ENCODE data around the gene ROR1. TPM values are rescaled to one million over a fixed set of nuclear protein-coding genes. Genes with fewer than 3 reads are reported as not detected.

Gene ROR1
- total RNA-seq, 1 donor from 2014 or later = 0.26 TPM

DNA sequence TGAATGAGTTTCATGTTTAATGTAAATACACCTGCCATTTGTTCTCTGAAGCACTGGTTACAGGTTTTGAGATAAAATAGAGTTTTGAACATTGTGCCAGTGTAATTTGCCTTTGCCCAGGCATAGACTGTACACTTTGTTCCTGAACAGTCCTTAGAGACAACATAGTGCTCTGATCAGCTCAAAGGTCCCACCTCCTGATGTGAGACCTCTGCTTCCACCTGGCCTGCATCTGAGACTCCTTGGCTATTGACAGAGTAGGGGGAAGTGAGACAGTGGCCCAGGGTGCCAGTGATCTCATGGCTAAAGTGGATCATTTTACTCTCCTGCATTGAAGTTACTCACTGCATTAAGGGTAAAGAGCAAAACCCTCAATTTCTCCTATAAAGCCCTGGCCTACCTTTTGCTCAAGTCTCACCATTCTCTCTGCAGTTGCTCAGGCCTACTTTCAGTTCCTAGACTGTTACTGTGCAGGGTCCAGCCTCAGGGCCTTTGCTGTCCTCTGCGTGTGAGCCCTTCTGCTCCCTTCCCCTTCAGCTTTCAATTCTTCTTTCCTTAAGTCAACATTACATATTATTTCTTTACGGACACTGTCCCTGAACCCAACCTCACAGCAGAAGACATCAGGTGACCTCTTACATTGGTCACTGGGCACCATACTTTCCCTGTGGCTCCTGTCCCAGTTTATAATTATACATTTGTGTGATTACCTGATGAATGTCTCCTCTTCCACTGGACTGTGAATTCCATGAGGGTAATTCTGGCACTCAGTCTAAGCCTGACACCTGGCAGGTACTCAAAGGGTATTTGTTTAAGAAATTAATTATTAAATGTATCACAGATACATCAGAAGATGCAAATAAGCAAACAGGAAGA lies 142.9 kb downstream of the ROR1 start:
- no peak for DNase-seq (ENCODE audit: low read depth)
- no peak for FAIRE-seq
- H3K27me3 ChIP-seq (ENCODE audit: control insufficient read depth, insufficient read depth, low read length) = no peaks in the 10 kb centered on the region
- no peaks in the 10 kb centered on the region for H3K36me3 ChIP-seq (ENCODE audit: control insufficient read depth, insufficient read depth, low read length)
- H3K4me3 ChIP-seq (ENCODE audit: low read depth, low read length) = no peak overlapping the region
- TF ChIP-seq, protein P1, sequence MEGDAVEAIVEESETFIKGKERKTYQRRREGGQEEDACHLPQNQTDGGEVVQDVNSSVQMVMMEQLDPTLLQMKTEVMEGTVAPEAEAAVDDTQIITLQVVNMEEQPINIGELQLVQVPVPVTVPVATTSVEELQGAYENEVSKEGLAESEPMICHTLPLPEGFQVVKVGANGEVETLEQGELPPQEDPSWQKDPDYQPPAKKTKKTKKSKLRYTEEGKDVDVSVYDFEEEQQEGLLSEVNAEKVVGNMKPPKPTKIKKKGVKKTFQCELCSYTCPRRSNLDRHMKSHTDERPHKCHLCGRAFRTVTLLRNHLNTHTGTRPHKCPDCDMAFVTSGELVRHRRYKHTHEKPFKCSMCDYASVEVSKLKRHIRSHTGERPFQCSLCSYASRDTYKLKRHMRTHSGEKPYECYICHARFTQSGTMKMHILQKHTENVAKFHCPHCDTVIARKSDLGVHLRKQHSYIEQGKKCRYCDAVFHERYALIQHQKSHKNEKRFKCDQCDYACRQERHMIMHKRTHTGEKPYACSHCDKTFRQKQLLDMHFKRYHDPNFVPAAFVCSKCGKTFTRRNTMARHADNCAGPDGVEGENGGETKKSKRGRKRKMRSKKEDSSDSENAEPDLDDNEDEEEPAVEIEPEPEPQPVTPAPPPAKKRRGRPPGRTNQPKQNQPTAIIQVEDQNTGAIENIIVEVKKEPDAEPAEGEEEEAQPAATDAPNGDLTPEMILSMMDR (IDR thresholded peaks at IDR 0.05; ENCODE audit: insufficient read depth, low read length, severe bottlenecking) = no peak

DNA sequence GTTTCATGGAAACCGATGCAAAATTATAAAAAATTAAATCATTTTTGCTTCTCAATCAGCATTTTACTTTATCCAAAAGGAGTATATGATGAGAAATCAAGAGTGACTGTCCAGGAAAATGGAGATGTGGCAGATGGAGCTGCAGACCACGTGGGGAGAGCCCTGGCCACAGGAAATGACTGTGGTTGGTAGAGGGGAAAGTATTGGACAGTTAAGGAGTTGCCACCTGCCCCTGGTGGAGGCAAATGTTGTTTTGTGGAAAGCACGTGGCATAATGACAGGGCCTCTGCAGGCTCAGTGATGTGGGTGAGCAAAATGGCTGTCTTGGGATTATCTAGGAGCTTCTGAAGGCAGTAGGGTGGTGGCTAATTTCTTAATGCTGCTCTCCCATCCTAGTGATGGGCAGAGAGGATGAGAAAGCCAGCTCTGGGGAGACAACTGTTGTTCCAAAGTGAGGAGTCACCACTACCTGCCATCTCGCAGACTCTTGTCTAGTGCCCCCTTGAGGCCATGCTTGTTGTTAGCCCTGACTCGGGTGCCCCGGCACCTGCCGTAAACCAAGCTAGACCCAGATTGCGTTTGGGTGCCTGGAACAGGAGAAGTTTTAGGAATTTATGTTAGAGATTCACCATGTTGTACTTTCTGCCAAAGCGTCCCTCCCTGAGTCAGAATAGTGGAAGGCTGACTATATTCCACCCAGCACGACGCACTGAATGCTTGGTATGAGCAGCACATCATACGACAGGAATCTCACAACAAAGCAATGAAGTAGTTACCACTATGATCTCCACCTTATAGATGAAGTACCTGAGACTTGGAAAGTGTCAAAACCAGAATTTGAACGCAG lies 144.0 kb downstream of the ROR1 start:
- H3K27me3 ChIP-seq (ENCODE audit: control insufficient read depth, insufficient read depth, low read length) = no peaks in the 10 kb centered on the region
- TF ChIP-seq, protein P1 (IDR thresholded peaks at IDR 0.05; ENCODE audit: insufficient read depth, low read length, severe bottlenecking) = peak; percentile 44
- FAIRE-seq = peak; percentile 50

DNA sequence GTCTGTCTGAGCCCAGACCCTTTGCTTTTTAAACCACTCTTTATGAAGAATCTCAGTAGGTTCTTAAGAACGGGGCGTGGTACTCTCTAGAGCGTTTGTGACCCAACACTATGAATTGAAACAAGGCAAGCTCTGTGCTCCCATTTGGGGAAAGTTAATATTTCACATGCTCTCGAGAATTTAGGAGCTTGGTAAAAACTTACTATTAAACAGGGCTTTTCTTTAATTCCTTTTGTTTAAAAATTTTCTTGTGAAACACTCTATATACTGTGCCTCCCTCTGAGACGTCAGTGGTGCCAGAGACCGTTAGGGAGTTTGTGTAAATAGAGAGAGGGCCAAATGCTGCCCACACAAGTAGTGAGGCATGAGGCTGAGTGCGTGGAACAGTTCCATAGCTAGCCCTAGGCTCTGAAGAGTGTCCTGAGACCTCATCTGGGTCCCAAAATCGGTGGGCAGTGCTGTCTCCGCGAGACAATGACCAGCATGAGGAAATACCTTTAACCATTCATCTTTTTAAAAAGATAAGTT lies 144.7 kb downstream of the ROR1 start:
- FAIRE-seq (no peak), DNase-seq (ENCODE audit: low read depth) (no peak)
- TF ChIP-seq, protein P1 (IDR thresholded peaks at IDR 0.05; ENCODE audit: insufficient read depth, low read length, severe bottlenecking) = no peak
- Histone ChIP-seq H3K27me3 (ENCODE audit: control insufficient read depth, insufficient read depth, low read length) (no peaks in the 10 kb centered on the region), H3K4me3 (ENCODE audit: low read depth, low read length) (no peak overlapping the region), H3K36me3 (ENCODE audit: control insufficient read depth, insufficient read depth, low read length) (no peaks in the 10 kb centered on the region)

More for the DNA sequence above, 144.0 kb downstream of the ROR1 start:
- Histone ChIP-seq H3K36me3 (ENCODE audit: control insufficient read depth, insufficient read depth, low read length) (no peaks in the 10 kb centered on the region), H3K4me3 (ENCODE audit: low read depth, low read length) (no peak overlapping the region)
- peak; percentile 8 for DNase-seq (ENCODE audit: low read depth)

DNA sequence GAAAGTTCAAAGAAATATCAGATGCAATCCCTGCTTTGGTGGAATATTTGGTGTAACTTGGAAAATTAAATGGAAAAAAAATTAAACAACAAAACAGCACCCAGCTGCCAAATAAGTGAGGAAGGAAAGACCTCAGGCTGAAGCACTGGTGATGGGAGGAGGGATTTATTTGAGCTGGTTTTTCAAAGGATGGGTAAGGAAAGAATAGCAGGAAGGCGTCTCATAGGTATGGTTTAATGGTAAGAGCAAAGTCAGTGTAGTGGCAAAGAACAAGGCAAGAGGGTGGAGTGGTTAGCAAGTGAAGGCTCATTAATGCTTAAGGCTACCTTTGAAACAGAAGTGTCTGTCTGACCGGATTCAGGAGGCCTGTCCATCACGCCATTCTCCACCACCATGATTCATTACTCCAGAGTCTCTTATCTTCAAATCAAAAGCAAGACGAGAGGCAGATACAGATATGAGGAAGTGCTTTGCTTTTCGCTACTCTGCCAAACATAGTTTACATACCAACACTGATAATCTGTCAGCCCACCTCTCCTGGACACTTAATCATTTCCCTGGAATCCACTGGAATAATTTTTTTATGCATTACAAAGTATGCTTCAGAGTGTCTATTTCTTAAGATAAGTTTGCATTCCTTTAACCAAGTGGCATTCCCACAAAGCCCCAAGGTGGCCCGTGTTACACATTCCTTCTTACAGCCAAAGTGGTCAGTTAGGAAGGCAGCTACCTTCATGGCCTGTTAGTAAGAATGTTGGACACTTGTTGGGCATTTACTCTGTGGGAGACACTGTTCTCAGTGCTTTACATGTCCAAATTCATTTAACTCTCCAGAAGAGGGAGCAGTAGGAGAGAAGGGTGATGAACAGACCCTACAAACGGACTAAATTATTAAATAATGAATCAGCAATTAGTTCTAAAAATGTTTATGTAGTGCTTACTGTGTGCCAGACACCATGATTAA lies 146.6 kb downstream of the ROR1 start:
- H3K4me3 ChIP-seq (ENCODE audit: low read depth, low read length) = no peak overlapping the region
- DNase-seq (ENCODE audit: low read depth) (peak; percentile 78), FAIRE-seq (no peak)
- H3K27me3 ChIP-seq (ENCODE audit: control insufficient read depth, insufficient read depth, low read length) = no peaks in the 10 kb centered on the region
- TF ChIP-seq, protein P1 (IDR thresholded peaks at IDR 0.05; ENCODE audit: insufficient read depth, low read length, severe bottlenecking) = peak; percentile 18
- no peaks in the 10 kb centered on the region for H3K36me3 ChIP-seq (ENCODE audit: control insufficient read depth, insufficient read depth, low read length)

DNA sequence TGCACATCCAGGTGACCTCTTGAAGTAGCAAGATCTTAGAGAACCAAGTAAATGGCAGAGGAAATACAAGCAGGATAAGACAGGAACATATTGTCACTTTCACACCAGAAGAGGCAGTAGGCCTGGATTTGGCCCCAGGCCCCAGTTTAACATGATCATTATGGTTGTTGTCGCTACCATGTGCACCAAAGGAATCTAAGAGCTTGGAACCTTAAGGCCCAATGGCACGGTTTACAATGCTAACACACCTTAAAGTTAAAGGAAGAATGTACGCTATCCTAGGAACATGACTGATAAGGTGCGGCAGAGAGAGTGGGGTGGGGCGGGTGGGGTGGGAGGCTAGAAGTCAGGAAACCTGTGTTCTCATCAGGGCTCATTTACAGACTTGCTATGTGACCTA lies 147.5 kb downstream of the ROR1 start:
- FAIRE-seq (no peak), DNase-seq (ENCODE audit: low read depth) (no peak)
- Histone ChIP-seq H3K36me3 (ENCODE audit: control insufficient read depth, insufficient read depth, low read length) (no peaks in the 10 kb centered on the region), H3K4me3 (ENCODE audit: low read depth, low read length) (no peak overlapping the region), H3K27me3 (ENCODE audit: control insufficient read depth, insufficient read depth, low read length) (no peaks in the 10 kb centered on the region)
- TF ChIP-seq, protein P1 (IDR thresholded peaks at IDR 0.05; ENCODE audit: insufficient read depth, low read length, severe bottlenecking) = no peak
